Panc1 (cell line): Measurements from ENCODE around the gene LPP. TPM values are rescaled to one million over a fixed set of nuclear protein-coding genes. Genes with fewer than 3 reads are reported as not detected.

Source experiments
- ATAC-seq: fragments of 200-7000 bp; cut with Tn5 transposase; 2 replicates; pipeline ENCODE4 v1.9.1; 2020; ENCODE audit warnings: mild to moderate bottlenecking, moderate library complexity
- BruUV-seq: library from RNA; stranded (reverse); fragments of 400-500 nt; replicated peaks from 2 replicates; lab custom pipeline; 2021; lab: Mats Ljungman, UMichigan
- CTCF ChIA-PET: fragments of 300-600 bp; sonication (Branson Sonifier 250); formaldehyde crosslinking; loops from one replicate; lab custom pipeline; 2022; ENCODE audit warnings: antibody characterized with exemption; lab: Charles Lee
- POLR2A ChIA-PET: fragments of 300-600 bp; sonication (Branson Sonifier 250); formaldehyde crosslinking; loops from one replicate; lab custom pipeline; 2022; ENCODE audit warnings: antibody characterized with exemption; lab: Charles Lee
- DNase-seq: peaks from one replicate; pipeline ENCODE4 v3.0.0-alpha.2; 2010; ENCODE audit warnings: low read depth, low spot score
- H3K27ac ChIP-seq: 2 replicates; pipeline ENCODE4 v1.5.1; 2011; ENCODE audit warnings: mild to moderate bottlenecking, low read length, inconsistent platforms
- H3K27me3 ChIP-seq: fragments of 200-500 bp; sonication (Bioruptor generic); 2 replicates; pipeline ENCODE4 v1.6.0; 2014; ENCODE audit warnings: low read length, inconsistent platforms; ENCODE audit not compliant: control insufficient read depth, insufficient read depth
- H3K36me3 ChIP-seq: fragments of 200-500 bp; sonication (Bioruptor generic); 2 replicates; pipeline ENCODE4 v1.5.1; 2014; ENCODE audit warnings: inconsistent platforms, mild to moderate bottlenecking, low read length, moderate library complexity; ENCODE audit not compliant: control insufficient read depth, insufficient read depth
- H3K4me1 ChIP-seq: 2 replicates; pipeline ENCODE4 v1.5.1; 2011; ENCODE audit warnings: inconsistent platforms, mild to moderate bottlenecking, low read length, moderate library complexity; ENCODE audit not compliant: control insufficient read depth, insufficient read depth
- H3K4me3 ChIP-seq, 2 experiments: 2 replicates each; pipeline ENCODE4 v1.5.1; 2011 to 2012; ENCODE audit warnings: low read depth in 2 of 2, low read length in 2 of 2, mild to moderate bottlenecking in 2 of 2, inconsistent platforms in 1 of 2, moderate library complexity in 1 of 2
- H3K9me3 ChIP-seq: fragments of 200-500 bp; sonication (Bioruptor generic); 2 replicates; pipeline ENCODE4 v1.5.1; 2014; ENCODE audit warnings: low read depth, mild to moderate bottlenecking, inconsistent platforms, low read length, moderate library complexity; ENCODE audit not compliant: control insufficient read depth, insufficient read depth
- POLR2AphosphoS5 ChIP-seq: IDR thresholded peaks from 2 replicates; pipeline ENCODE4 v1.6.1; 2012; ENCODE audit warnings: mild to moderate bottlenecking, low read depth, low read length, moderate library complexity
- SIN3A ChIP-seq: IDR thresholded peaks from 2 replicates; pipeline ENCODE4 v1.6.1; 2012; ENCODE audit warnings: low read depth, mild to moderate bottlenecking, low read length, moderate library complexity, borderline replicate concordance; ENCODE audit not compliant: insufficient read depth
- TCF7L2 ChIP-seq: IDR thresholded peaks from 2 replicates; pipeline ENCODE4 v1.6.1; 2011; ENCODE audit warnings: mild to moderate bottlenecking, low read depth, low read length, inconsistent platforms
- in situ Hi-C: cut with HindIII; loops from 2 replicates; pipeline ENCODE4 v1.10.0; 2016; ENCODE audit warnings: low sequenced_read_pairs, low pct_unique_long_range_greater_than_20kb
- intact Hi-C: fragments of 100-400 bp; cut with micrococcal nuclease; formaldehyde crosslinking; loops from one replicate; pipeline ENCODE4 v1.10.0; 2022; ENCODE audit not compliant: unreplicated experiment
- total RNA-seq: library from RNA; stranded (reverse); gene quantifications from one replicate; pipeline ENCODE4 v1.2.1, GENCODE V29; 2021; ENCODE audit not compliant: unreplicated experiment
- TF ChIP-seq, protein P1 (sequence below): fragments of 450-650 bp; IDR thresholded peaks from 2 replicates; pipeline ENCODE4 v1.5.1; 2017; ENCODE audit warnings: mild to moderate bottlenecking
- TF ChIP-seq, protein P2 (sequence below), 2 experiments: IDR thresholded peaks; 2 replicates each; pipeline ENCODE4 v1.6.1; 2011 to 2012; ENCODE audit warnings: low read depth in 2 of 2, control low read depth in 1 of 2, low read length in 1 of 2, mild to moderate bottlenecking in 1 of 2, moderate library complexity in 1 of 2; ENCODE audit not compliant: insufficient read depth in 1 of 2

Gene LPP
- total RNA-seq, 1 experiment from 2014 or later, result 90.0 TPM

DNA sequence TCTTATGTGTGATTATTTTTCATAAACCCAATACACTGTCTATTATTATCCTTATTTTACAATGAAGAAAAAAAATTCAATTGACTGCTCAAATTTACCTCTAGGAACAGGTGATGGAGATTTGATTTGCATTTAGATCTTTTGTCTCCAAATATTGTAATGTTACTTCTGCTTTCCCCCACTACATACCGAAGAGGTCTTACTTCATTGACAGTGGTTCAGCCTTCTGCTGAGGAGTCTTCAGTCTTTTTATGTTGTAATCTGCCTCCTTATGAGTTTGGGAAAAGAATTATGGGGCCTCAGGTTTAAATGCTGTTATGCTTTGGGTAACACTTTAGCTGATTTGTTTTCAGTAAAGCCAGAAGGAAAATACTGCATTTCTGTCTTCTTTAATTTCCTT, 199.5 kb downstream of the LPP start:
- DNase-seq (no peak), ATAC-seq (no peak)
- Histone ChIP-seq H3K9me3 (no peaks in the 10 kb centered on the region), H3K27ac (no peak overlapping the region), H3K27me3 (no peaks in the 10 kb centered on the region), H3K36me3 (no peaks in the 10 kb centered on the region), H3K4me3 (no peak overlapping the region), H3K4me1 (no peaks in the 10 kb centered on the region)
- ChIA-PET CTCF (no interaction called here), POLR2A (no interaction called here)
- TF ChIP-seq TCF7L2, result no peak
- TF ChIP-seq SIN3A, result no peak
- TF ChIP-seq, protein P1, sequence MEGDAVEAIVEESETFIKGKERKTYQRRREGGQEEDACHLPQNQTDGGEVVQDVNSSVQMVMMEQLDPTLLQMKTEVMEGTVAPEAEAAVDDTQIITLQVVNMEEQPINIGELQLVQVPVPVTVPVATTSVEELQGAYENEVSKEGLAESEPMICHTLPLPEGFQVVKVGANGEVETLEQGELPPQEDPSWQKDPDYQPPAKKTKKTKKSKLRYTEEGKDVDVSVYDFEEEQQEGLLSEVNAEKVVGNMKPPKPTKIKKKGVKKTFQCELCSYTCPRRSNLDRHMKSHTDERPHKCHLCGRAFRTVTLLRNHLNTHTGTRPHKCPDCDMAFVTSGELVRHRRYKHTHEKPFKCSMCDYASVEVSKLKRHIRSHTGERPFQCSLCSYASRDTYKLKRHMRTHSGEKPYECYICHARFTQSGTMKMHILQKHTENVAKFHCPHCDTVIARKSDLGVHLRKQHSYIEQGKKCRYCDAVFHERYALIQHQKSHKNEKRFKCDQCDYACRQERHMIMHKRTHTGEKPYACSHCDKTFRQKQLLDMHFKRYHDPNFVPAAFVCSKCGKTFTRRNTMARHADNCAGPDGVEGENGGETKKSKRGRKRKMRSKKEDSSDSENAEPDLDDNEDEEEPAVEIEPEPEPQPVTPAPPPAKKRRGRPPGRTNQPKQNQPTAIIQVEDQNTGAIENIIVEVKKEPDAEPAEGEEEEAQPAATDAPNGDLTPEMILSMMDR, result no peak
- no peak for TF ChIP-seq POLR2AphosphoS5
- TF ChIP-seq, protein P2, sequence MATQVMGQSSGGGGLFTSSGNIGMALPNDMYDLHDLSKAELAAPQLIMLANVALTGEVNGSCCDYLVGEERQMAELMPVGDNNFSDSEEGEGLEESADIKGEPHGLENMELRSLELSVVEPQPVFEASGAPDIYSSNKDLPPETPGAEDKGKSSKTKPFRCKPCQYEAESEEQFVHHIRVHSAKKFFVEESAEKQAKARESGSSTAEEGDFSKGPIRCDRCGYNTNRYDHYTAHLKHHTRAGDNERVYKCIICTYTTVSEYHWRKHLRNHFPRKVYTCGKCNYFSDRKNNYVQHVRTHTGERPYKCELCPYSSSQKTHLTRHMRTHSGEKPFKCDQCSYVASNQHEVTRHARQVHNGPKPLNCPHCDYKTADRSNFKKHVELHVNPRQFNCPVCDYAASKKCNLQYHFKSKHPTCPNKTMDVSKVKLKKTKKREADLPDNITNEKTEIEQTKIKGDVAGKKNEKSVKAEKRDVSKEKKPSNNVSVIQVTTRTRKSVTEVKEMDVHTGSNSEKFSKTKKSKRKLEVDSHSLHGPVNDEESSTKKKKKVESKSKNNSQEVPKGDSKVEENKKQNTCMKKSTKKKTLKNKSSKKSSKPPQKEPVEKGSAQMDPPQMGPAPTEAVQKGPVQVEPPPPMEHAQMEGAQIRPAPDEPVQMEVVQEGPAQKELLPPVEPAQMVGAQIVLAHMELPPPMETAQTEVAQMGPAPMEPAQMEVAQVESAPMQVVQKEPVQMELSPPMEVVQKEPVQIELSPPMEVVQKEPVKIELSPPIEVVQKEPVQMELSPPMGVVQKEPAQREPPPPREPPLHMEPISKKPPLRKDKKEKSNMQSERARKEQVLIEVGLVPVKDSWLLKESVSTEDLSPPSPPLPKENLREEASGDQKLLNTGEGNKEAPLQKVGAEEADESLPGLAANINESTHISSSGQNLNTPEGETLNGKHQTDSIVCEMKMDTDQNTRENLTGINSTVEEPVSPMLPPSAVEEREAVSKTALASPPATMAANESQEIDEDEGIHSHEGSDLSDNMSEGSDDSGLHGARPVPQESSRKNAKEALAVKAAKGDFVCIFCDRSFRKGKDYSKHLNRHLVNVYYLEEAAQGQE (IDR thresholded peaks at IDR 0.05; ENCODE audit: insufficient read depth in 1 of 2, low read depth in 2 of 2, low read length in 1 of 2), result no peak
- in situ Hi-C loops, result no loop called here
- no TSS peak for BruUV-seq
- intact Hi-C loops, result no loop called here

DNA sequence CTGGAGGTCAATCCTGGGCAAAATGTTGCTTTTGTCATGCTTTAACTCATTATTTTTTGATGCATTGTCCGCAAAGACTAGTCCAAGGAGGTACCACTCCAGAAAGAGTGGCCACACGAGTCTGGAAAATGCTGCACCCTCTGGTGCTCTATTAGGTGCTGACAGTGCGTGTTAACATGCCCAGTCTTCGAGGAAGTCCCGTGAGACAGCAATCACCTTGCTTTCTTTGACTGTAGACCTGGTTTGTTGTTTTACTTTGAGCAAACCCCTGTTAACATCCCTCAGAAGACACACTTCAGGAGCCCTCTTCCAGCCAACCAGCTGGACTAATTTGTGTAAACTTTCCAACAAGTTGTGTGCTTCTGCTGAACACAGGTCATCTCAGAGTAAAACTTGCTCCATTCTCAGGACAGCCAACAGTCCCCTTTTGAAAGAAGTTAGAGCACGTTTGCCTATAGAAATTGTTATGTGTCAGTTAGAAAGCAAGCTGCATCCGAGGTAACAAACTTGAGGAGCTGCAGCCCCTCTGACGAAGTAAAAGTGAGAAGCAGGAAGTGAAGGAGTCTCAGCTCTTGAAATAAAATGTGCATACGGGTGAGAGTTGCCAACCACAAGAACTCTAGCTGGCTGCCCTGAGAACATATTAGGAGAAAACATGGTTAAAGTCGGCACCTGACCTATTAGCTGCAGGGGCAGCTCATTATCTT, 205.0 kb downstream of the LPP start:
- CTCF ChIA-PET, result no interaction called here
- Histone ChIP-seq H3K27ac (no peak overlapping the region), H3K4me3 (no peak overlapping the region), H3K27me3 (no peaks in the 10 kb centered on the region), H3K9me3 (no peaks in the 10 kb centered on the region), H3K36me3 (no peaks in the 10 kb centered on the region), H3K4me1 (peaks cover 4% of the 10 kb centered on the region; the same call in 1 of the 2 replicates)
- BruUV-seq, result no TSS peak
- TF ChIP-seq, protein P1, result no peak
- no peak for TF ChIP-seq TCF7L2
- TF ChIP-seq, protein P2 (IDR thresholded peaks at IDR 0.05; ENCODE audit: insufficient read depth in 1 of 2, low read depth in 2 of 2, low read length in 1 of 2), result no peak
- no peak for TF ChIP-seq POLR2AphosphoS5
- TF ChIP-seq SIN3A, result no peak
- DNase-seq, result no peak
- ATAC-seq, result no peak
- in situ Hi-C loops, result no loop called here
- POLR2A ChIA-PET, result no interaction called here
- intact Hi-C loops, result no loop called here
